Astrocyte of the cerebellum (primary cell): ENCODE data around the gene TEX9.
"Not testable (repeated sequence)": the region's sequence is repeated elsewhere in the genome, so short reads cannot be mapped to it uniquely, and the experiment has no call there.

ENCODE experiments used
- DNase-seq: peaks from one replicate; pipeline ENCODE4 v3.0.0-alpha.2; 2011; ENCODE audit warnings: low read depth
- H3K4me3 ChIP-seq: 2 replicates; pipeline ENCODE4 v1.5.1; 2011; ENCODE audit warnings: mild to moderate bottlenecking, low read depth, low read length, moderate library complexity
- in situ Hi-C: cut with HindIII; loops from 2 replicates; pipeline ENCODE4 v1.10.0; 2017; ENCODE audit warnings: low sequenced_read_pairs
- TF ChIP-seq, protein P1 (sequence below): IDR thresholded peaks from 2 replicates; pipeline ENCODE4 v1.5.1; 2012; ENCODE audit warnings: low read length, low read depth, moderate library complexity, mild to moderate bottlenecking; ENCODE audit errors: missing control alignments

TEX9 gene

DNA sequence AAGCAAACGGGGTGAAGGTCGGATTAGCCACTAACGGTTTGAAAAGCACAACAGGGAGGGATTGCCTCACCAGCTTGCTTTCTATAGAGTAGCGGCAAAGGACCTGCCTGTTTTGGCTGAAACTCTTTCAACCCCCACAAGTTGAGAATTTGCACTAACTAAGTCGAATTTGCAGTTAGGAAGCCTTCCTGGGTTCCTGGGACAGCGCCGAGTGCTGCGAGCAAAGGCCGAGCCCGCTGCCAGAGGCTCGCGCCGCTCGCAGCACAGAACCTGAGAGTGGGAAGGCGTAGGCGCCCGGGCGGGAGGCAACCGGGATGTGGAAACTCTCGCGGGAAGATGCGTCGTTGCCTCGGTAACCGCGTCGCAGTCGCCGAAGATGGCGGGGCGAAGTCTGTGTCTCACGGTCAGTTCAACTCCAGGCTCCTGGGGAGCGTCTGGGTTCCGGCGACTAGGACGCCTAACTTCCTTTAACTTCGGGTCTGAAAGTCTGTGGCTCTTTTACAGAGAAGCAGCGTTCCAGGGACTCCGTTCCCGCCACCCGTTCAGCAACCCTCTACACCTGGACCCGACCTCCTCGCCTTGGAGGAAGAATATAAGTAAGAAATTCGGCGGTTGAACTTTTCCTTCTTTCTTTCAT lies at the start of gene TEX9:
TSS of gene TEX9 (plus strand) at position 352 of the 637 bp plus-strand sequence. CDS start at position 377, 25 bp downstream.
- H3K4me3 ChIP-seq = peak within 1 kb of the TSS; percentile 91
- TF ChIP-seq, protein P1, sequence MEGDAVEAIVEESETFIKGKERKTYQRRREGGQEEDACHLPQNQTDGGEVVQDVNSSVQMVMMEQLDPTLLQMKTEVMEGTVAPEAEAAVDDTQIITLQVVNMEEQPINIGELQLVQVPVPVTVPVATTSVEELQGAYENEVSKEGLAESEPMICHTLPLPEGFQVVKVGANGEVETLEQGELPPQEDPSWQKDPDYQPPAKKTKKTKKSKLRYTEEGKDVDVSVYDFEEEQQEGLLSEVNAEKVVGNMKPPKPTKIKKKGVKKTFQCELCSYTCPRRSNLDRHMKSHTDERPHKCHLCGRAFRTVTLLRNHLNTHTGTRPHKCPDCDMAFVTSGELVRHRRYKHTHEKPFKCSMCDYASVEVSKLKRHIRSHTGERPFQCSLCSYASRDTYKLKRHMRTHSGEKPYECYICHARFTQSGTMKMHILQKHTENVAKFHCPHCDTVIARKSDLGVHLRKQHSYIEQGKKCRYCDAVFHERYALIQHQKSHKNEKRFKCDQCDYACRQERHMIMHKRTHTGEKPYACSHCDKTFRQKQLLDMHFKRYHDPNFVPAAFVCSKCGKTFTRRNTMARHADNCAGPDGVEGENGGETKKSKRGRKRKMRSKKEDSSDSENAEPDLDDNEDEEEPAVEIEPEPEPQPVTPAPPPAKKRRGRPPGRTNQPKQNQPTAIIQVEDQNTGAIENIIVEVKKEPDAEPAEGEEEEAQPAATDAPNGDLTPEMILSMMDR = no peak
- in situ Hi-C loops = no loop called here
- peak; percentile 66 for DNase-seq

DNA sequence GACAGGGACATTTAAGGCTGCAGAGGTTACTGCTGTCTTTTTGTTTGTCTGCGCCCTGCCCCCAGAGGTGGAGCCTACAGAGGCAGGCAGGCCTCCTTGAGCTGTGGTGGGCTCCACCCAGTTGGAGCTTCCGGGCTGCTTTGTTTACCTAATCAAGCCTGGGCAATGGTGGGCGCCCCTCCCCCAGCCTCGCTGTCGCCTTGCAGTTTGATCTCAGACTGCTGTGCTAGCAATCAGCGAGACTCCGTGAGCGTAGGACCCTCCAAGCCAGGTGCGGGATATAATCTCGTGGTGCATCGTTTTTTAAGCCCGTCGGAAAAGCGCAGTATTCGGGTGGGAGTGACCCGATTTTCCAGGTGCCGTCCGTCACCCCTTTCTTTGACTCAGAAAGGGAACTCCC lies 48.7 kb upstream of the TEX9 start:
- in situ Hi-C loops, DNase-seq, H3K4me3 ChIP-seq: not testable (repeated sequence)

- no peak for DNase-seq
- in situ Hi-C loops = no loop called here
- H3K4me3 ChIP-seq = no peak overlapping the region
- TF ChIP-seq, protein P1 = no peak
Observed at GRCh38 chr15:56320316-56320715, 44.9 kb upstream of the TEX9 start.

- no peak for DNase-seq
- in situ Hi-C loops = no loop called here
- no peak overlapping the region for H3K4me3 ChIP-seq
- TF ChIP-seq, protein P1 = no peak
Observed at GRCh38 chr15:56320861-56321260, 44.4 kb upstream of the TEX9 start.

- H3K4me3 ChIP-seq = no peak overlapping the region
- in situ Hi-C loops = no loop called here
- TF ChIP-seq, protein P1 = no peak
- no peak for DNase-seq
Observed at GRCh38 chr15:56322444-56322843, 42.8 kb upstream of the TEX9 start.

- no peak for DNase-seq
- in situ Hi-C loops = no loop called here
- no peak overlapping the region for H3K4me3 ChIP-seq
- TF ChIP-seq, protein P1 = no peak
Observed at GRCh38 chr15:56323435-56323834, 41.8 kb upstream of the TEX9 start.

- TF ChIP-seq, protein P1 = no peak
- in situ Hi-C loops = no loop called here
- H3K4me3 ChIP-seq = no peak overlapping the region
- DNase-seq = no peak
Observed at GRCh38 chr15:56325186-56325585, 40.0 kb upstream of the TEX9 start.
